ENCODE results near the gene P4HB. TPM values are rescaled to one million over a fixed set of nuclear protein-coding genes. Genes with fewer than 3 reads are reported as not detected.

P4HB gene
- total and polyA plus RNA-seq, 10 of the 15 experiments (the other 5 are each of a cell fraction or from before 2014, with no cell fraction given): 4.7 to 549 (median 361) TPM

- TF ChIP-seq REST (IDR thresholded peaks at IDR 0.05; ENCODE audit: low read depth, low read length): no peak
- TF ChIP-seq FOXM1 (IDR thresholded peaks at IDR 0.05; ENCODE audit: low read depth, low read length): no peak
- TF ChIP-seq NKRF (conservative IDR thresholded peaks at IDR 0.05): no peak
- TF ChIP-seq SRF (IDR thresholded peaks at IDR 0.05; ENCODE audit: low read depth in 2 of 2, low read length in 2 of 2): no peak
- TF ChIP-seq MYC (IDR thresholded peaks at IDR 0.05; ENCODE audit: insufficient read depth, insufficient read length, insufficient replicate concordance, low read length, severe bottlenecking): no peak
- peak; percentile 50; the same call in 1 of the 3 replicates for TF ChIP-seq POU2F2 (IDR thresholded peaks at IDR 0.05; ENCODE audit: borderline replicate concordance, low read depth, low read length)
- TF ChIP-seq TCF3 (IDR thresholded peaks at IDR 0.05; ENCODE audit: borderline replicate concordance, insufficient read depth, low read depth, low read length): no peak
- TF ChIP-seq CUX1 (IDR thresholded peaks at IDR 0.05; ENCODE audit: insufficient replicate concordance, low read depth, low read length): no peak
- TF ChIP-seq E4F1 (IDR thresholded peaks at IDR 0.05; ENCODE audit: borderline replicate concordance, partially characterized antibody): no peak
- TF ChIP-seq ZBTB11 (CRISPR knock-in tag; IDR thresholded peaks at IDR 0.05): no peak
Observed at GRCh38 chr17:81868674-81869220, 8.4 kb upstream of the P4HB start (continued).
